Measurements from ENCODE around the gene CSNK2A3.

Gene CSNK2A3

DNA sequence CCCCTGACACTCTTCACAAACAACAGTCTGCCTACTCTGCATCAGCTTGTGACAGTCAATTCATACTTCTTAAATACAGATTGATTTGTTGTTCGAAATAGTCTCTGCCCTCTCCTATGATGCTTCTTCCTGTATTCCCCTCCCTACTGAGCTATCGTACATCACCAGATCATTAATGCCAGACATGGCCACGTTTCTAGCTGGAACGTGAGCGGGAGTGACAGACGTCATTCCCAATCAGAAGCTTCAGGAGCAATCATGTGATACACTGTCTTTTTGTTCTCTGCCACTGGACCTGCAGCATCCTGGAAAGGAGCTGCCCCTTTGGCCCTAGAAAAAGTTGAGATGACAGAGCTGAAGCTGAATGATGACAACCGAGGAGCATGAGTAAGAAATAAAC lies 48.5 kb downstream of the CSNK2A3 start:
- no peak overlapping the region for H3K27ac ChIP-seq
- DNase-seq (ENCODE audit: low read depth, low spot score), result no peak

DNA sequence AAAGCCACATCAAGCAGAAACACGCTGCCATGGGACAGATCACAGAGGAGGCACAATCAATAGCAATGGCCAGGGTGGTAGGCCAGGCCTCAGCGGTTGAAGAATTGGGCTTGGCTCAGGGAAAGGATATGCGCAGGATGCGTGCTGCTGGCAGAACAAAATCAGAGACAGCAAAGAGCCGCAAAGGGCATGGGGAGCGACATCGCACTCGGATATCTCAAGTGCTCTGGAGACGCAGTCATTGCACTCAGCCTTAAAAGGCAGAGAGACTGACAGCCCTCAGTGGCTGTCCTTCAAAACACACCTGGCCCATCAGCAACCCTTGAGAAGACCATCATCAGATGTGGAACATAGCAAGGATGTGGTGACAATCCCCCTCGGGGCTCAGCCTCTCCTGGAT lies 50.5 kb downstream of the CSNK2A3 start:
- no peak overlapping the region for H3K27ac ChIP-seq
- DNase-seq (ENCODE audit: low read depth, low spot score), result no peak

All from epithelial cell of prostate (primary cell).